ENCODE data around the gene SMIM36. TPM values are rescaled to one million over a fixed set of nuclear protein-coding genes. Genes with fewer than 3 reads are reported as not detected.
"Not testable (repeated sequence)": the region's sequence is repeated elsewhere in the genome, so short reads cannot be mapped to it uniquely, and the experiment has no call there.

SMIM36 gene
- total and polyA plus RNA-seq, 2 experiments from 2014 or later = not detected

GRCh38 chr17:55480631-55481315 is 30.5 kb downstream of the SMIM36 start:
- Histone ChIP-seq H3K27ac (no peak overlapping the region), H3K4me3 (no peak overlapping the region), H3K9me2 (replicated peaks; ENCODE audit: insufficient read depth) (no peaks in the 10 kb centered on the region), H3K4me2 (no peak overlapping the region), H3K4me1 (ENCODE audit: insufficient read depth) (no peaks in the 10 kb centered on the region), H4K20me1 (ENCODE audit: insufficient read depth, poor library complexity, severe bottlenecking) (no peaks in the 10 kb centered on the region), H2AFZ (no peak overlapping the region), H3K79me2 (no peaks in the 10 kb centered on the region), H3K36me3 (replicated peaks; ENCODE audit: insufficient read depth, low read depth) (no peaks in the 10 kb centered on the region), H3K27me3 (no peaks in the 10 kb centered on the region), H3K9me3 (ENCODE audit: low read depth) (no peaks in the 10 kb centered on the region)
- no peak for DNase-seq (ENCODE audit: low spot score)
- TF ChIP-seq EZH2 (IDR thresholded peaks at IDR 0.05; ENCODE audit: borderline replicate concordance) (no peak), EZH2phosphoT487 (IDR thresholded peaks at IDR 0.05; ENCODE audit: low read depth, severe bottlenecking, unreplicated experiment) (no peak), CTCF (IDR thresholded peaks at IDR 0.05; ENCODE audit: poor library complexity) (no peak)

- Histone ChIP-seq H3K9me3 (ENCODE audit: low read depth) (no peaks in the 10 kb centered on the region), H2AFZ (no peak overlapping the region), H3K4me2 (no peak overlapping the region), H3K27ac (no peak overlapping the region), H3K36me3 (replicated peaks; ENCODE audit: insufficient read depth, low read depth) (no peaks in the 10 kb centered on the region), H3K4me1 (ENCODE audit: insufficient read depth) (no peaks in the 10 kb centered on the region), H3K9me2 (replicated peaks; ENCODE audit: insufficient read depth) (no peaks in the 10 kb centered on the region), H4K20me1 (ENCODE audit: insufficient read depth, poor library complexity, severe bottlenecking) (no peaks in the 10 kb centered on the region), H3K27me3 (no peaks in the 10 kb centered on the region), H3K4me3 (no peak overlapping the region), H3K79me2 (no peaks in the 10 kb centered on the region)
- 93% methylated on average over 2 of the region's 2 CpGs for WGBS (ENCODE audit: low lambda C conversion rate, missing lambda C conversion rate)
- no peak for DNase-seq (ENCODE audit: low spot score)
- no peak for TF ChIP-seq EZH2 (IDR thresholded peaks at IDR 0.05; ENCODE audit: borderline replicate concordance)
These were observed 31.3 kb downstream of the SMIM36 start for GRCh38 chr17:55479903-55480302.

- no peaks in the 10 kb centered on the region for H3K4me1 ChIP-seq (ENCODE audit: insufficient read depth)
- H2AFZ ChIP-seq = no peak overlapping the region
- DNase-seq (ENCODE audit: low spot score) = no peak
- no peak overlapping the region for H3K27ac ChIP-seq
- no peaks in the 10 kb centered on the region for H3K79me2 ChIP-seq
- no peaks in the 10 kb centered on the region for H3K36me3 ChIP-seq (replicated peaks; ENCODE audit: insufficient read depth, low read depth)
- no peak for TF ChIP-seq EZH2phosphoT487 (IDR thresholded peaks at IDR 0.05; ENCODE audit: low read depth, severe bottlenecking, unreplicated experiment)
- TF ChIP-seq CTCF (IDR thresholded peaks at IDR 0.05; ENCODE audit: poor library complexity) = no peak
- TF ChIP-seq EZH2 (IDR thresholded peaks at IDR 0.05; ENCODE audit: borderline replicate concordance) = no peak
- no peak overlapping the region for H3K4me2 ChIP-seq
- H3K27me3 ChIP-seq = no peaks in the 10 kb centered on the region
- no peak overlapping the region for H3K4me3 ChIP-seq
- H3K9me3 ChIP-seq (ENCODE audit: low read depth) = no peaks in the 10 kb centered on the region
- WGBS (ENCODE audit: low lambda C conversion rate, missing lambda C conversion rate) = 88% methylated on average over 3 of the region's 3 CpGs
- no peaks in the 10 kb centered on the region for H4K20me1 ChIP-seq (ENCODE audit: insufficient read depth, poor library complexity, severe bottlenecking)
- no peaks in the 10 kb centered on the region for H3K9me2 ChIP-seq (replicated peaks; ENCODE audit: insufficient read depth)
These were observed 32.3 kb downstream of the SMIM36 start for GRCh38 chr17:55478971-55479370.

GRCh38 chr17:55466671-55467070 is 44.6 kb downstream of the SMIM36 start:
- Histone ChIP-seq H3K4me3 (no peak overlapping the region), H3K27ac (peak overlapping the region; percentile 46), H3K79me2 (no peaks in the 10 kb centered on the region), H2AFZ (peak overlapping the region; percentile 16), H3K9me3 (ENCODE audit: low read depth) (no peaks in the 10 kb centered on the region), H3K27me3 (no peaks in the 10 kb centered on the region), H3K9me2 (replicated peaks; ENCODE audit: insufficient read depth) (no peaks in the 10 kb centered on the region), H3K4me2 (peak overlapping the region; percentile 33), H4K20me1 (ENCODE audit: insufficient read depth, poor library complexity, severe bottlenecking) (no peaks in the 10 kb centered on the region), H3K36me3 (replicated peaks; ENCODE audit: insufficient read depth, low read depth) (no peaks in the 10 kb centered on the region), H3K4me1 (ENCODE audit: insufficient read depth) (peaks cover 5% of the 10 kb centered on the region)
- TF ChIP-seq CTCF (IDR thresholded peaks at IDR 0.05; ENCODE audit: poor library complexity) = no peak
- no peak for DNase-seq (ENCODE audit: low spot score)
- WGBS (ENCODE audit: low lambda C conversion rate, missing lambda C conversion rate) = 51% methylated on average over 7 of the region's 7 CpGs

GRCh38 chr17:55465771-55466170 is 45.5 kb downstream of the SMIM36 start:
- H3K4me3 ChIP-seq; DNase-seq (ENCODE audit: low spot score); H3K36me3 ChIP-seq (replicated peaks; ENCODE audit: insufficient read depth, low read depth); H3K27ac ChIP-seq; H3K4me2 ChIP-seq; H3K9me2 ChIP-seq (replicated peaks; ENCODE audit: insufficient read depth); H3K9me3 ChIP-seq (ENCODE audit: low read depth); H4K20me1 ChIP-seq (ENCODE audit: insufficient read depth, poor library complexity, severe bottlenecking); H3K27me3 ChIP-seq; H2AFZ ChIP-seq; H3K4me1 ChIP-seq (ENCODE audit: insufficient read depth); H3K79me2 ChIP-seq: not testable (repeated sequence)
- WGBS (ENCODE audit: low lambda C conversion rate, missing lambda C conversion rate) = 79% methylated on average over 4 of the region's 4 CpGs

Data from hepatocyte (in vitro differentiated cells).